Measurements from ENCODE around the gene IKZF3. TPM values are rescaled to one million over a fixed set of nuclear protein-coding genes. Genes with fewer than 3 reads are reported as not detected.
A peak's percentile ranks its signal among the peaks of the same experiment; 100 is the strongest.
"Not testable (repeated sequence)": the region's sequence is repeated elsewhere in the genome, so short reads cannot be mapped to it uniquely, and the experiment has no call there.

IKZF3 gene
- total RNA-seq, 1 donor from 2014 or later: not detected

DNA sequence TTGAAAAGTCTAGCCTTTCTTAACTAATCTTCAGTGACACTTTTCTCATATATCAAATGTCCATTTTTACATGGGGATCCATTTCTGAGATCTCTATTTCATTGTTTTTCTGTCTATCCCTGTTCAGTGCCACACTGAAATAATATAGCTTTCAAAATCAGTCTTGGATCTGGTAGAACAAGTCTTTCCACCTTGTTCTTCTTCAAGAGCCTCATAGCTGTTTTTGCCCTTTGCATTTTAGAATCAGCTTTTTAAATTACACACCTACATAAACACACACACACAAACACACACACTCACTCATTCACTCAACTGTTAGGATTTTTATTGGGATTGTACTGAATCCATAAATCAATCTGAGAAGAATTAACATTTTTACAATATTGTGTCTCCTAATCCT, 35.1 kb upstream of the IKZF3 start:
- no peak overlapping the region for H3K4me3 Mint-ChIP-seq (ENCODE audit: unreplicated experiment)
- TF ChIP-seq, protein P1, sequence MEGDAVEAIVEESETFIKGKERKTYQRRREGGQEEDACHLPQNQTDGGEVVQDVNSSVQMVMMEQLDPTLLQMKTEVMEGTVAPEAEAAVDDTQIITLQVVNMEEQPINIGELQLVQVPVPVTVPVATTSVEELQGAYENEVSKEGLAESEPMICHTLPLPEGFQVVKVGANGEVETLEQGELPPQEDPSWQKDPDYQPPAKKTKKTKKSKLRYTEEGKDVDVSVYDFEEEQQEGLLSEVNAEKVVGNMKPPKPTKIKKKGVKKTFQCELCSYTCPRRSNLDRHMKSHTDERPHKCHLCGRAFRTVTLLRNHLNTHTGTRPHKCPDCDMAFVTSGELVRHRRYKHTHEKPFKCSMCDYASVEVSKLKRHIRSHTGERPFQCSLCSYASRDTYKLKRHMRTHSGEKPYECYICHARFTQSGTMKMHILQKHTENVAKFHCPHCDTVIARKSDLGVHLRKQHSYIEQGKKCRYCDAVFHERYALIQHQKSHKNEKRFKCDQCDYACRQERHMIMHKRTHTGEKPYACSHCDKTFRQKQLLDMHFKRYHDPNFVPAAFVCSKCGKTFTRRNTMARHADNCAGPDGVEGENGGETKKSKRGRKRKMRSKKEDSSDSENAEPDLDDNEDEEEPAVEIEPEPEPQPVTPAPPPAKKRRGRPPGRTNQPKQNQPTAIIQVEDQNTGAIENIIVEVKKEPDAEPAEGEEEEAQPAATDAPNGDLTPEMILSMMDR (IDR thresholded peaks at IDR 0.05; ENCODE audit: unreplicated experiment): no peak
- H3K36me3 Mint-ChIP-seq (ENCODE audit: low read depth, unreplicated experiment): no peaks in the 10 kb centered on the region
- no peaks in the 10 kb centered on the region for H3K9me3 Mint-ChIP-seq (ENCODE audit: unreplicated experiment)
- H3K4me1 Mint-ChIP-seq (ENCODE audit: unreplicated experiment): peaks cover 9% of the 10 kb centered on the region
- H3K27ac Mint-ChIP-seq (ENCODE audit: unreplicated experiment): no peak overlapping the region
- no peaks in the 10 kb centered on the region for H3K27me3 Mint-ChIP-seq (ENCODE audit: unreplicated experiment)
- no peak for DNase-seq (ENCODE audit: low spot score)

DNA sequence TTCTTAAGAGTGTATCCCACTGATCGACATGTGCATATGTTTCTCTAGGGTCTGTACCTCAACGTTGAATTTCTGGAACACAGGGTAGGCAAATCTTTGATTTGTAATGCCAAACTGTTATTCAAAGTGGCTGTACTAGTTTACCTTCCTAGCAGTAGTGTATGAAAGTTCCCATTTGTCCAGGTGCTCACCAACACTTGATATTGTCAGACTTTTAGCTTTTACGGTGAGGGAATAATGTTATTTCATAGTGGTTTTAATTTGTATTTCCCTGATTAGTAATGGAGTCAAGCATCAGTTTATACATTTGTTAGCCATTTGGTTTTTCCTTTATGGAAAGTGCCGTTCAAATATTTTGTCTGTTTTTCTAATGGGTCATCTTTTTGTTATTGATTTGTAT, 34.0 kb upstream of the IKZF3 start:
- no peaks in the 10 kb centered on the region for H3K27me3 Mint-ChIP-seq (ENCODE audit: unreplicated experiment)

DNA sequence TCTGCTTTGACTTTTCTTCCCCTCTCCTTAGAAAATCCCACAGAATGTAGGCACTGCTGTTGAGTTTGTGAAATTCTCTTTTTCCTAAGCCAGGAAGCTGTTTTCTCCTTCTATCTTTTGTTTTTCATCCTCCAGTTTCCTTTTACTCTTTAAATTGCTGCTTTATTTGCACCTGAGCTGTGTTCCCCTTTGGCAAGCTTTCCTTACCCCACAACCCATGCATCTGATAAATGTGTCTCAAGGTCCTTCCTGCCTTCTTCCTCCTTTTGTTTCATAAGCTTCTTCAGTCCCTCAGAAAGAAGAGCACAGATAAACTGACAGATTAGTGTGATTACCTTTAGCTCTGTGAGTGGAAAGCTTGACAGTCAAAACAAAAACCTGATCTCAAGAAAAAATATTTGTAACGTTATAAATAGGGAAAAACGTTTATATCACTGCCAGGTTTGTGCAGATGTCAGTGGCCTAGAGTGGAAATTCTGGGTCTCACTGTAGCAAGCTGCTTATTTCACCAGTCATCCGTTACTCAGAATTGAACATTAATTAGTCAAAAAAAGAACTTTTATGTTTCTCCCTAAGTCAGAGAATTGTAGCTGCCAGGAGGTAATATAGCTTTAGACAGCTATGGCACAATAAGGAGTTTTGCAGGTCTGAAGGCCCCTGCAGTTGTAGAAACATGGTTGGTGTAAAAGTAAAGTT, 30.7 kb upstream of the IKZF3 start:
- Mint-ChIP-seq H3K27me3 (ENCODE audit: unreplicated experiment) (no peaks in the 10 kb centered on the region), H3K9me3 (ENCODE audit: unreplicated experiment) (no peaks in the 10 kb centered on the region), H3K4me1 (ENCODE audit: unreplicated experiment) (peaks cover 19% of the 10 kb centered on the region), H3K4me3 (ENCODE audit: unreplicated experiment) (peak overlapping the region; percentile 27), H3K36me3 (ENCODE audit: low read depth, unreplicated experiment) (no peaks in the 10 kb centered on the region), H3K27ac (ENCODE audit: unreplicated experiment) (peak overlapping the region; percentile 87)
- TF ChIP-seq, protein P1 (IDR thresholded peaks at IDR 0.05; ENCODE audit: unreplicated experiment): no peak
- no peak for DNase-seq (ENCODE audit: low spot score)

More for the DNA sequence above, 34.0 kb upstream of the IKZF3 start:
- no peak for DNase-seq (ENCODE audit: low spot score)
- Mint-ChIP-seq H3K27ac (ENCODE audit: unreplicated experiment) (no peak overlapping the region), H3K4me3 (ENCODE audit: unreplicated experiment) (no peak overlapping the region), H3K9me3 (ENCODE audit: unreplicated experiment) (no peaks in the 10 kb centered on the region), H3K4me1 (ENCODE audit: unreplicated experiment) (peaks cover 16% of the 10 kb centered on the region), H3K36me3 (ENCODE audit: low read depth, unreplicated experiment) (no peaks in the 10 kb centered on the region)
- TF ChIP-seq, protein P1 (IDR thresholded peaks at IDR 0.05; ENCODE audit: unreplicated experiment): no peak

DNA sequence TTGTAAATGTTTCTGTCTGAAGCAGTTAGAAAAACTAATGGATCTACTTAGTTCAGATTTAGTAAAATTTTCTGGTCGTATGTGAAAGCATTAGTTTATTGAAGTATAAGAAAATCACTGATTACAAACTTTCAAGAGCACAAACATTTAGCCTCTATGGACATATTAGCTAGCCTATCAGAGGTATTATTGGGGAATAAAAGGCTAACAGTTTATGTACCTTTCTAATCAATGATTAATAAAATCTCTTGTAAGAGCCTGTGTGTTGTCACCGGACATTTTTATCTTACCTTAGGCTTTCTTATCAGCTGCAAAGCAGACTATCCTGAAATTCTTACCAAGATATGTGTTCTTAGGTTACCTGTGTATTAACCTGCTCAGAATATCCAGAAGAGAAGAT, 25.1 kb upstream of the IKZF3 start:
- Mint-ChIP-seq H3K4me3 (ENCODE audit: unreplicated experiment) (no peak overlapping the region), H3K4me1 (ENCODE audit: unreplicated experiment) (peaks cover 10% of the 10 kb centered on the region), H3K9me3 (ENCODE audit: unreplicated experiment) (no peaks in the 10 kb centered on the region), H3K36me3 (ENCODE audit: low read depth, unreplicated experiment) (no peaks in the 10 kb centered on the region), H3K27me3 (ENCODE audit: unreplicated experiment) (no peaks in the 10 kb centered on the region), H3K27ac (ENCODE audit: unreplicated experiment) (no peak overlapping the region)
- TF ChIP-seq, protein P1 (IDR thresholded peaks at IDR 0.05; ENCODE audit: unreplicated experiment): no peak
- no peak for DNase-seq (ENCODE audit: low spot score)

DNA sequence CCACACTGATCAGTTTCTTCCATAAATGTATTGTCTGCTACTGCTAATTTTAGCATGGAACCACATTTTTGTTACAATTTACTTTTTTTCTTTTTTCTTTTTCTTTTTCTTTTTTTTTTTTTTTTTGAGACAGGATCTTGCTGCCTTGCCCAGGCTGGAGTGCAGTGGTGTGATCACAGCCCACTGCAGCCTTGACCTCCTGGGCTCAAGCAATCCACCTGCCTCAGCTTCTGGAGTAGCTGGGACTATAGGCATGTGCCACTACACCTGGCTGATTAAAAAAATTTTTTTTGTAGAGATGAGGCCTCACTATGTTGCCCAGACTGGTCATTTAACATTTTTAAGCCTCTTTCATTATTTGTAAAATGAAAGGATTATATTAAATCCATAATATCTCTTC, 23.0 kb upstream of the IKZF3 start:
- Mint-ChIP-seq H3K27ac (ENCODE audit: unreplicated experiment) (no peak overlapping the region), H3K9me3 (ENCODE audit: unreplicated experiment) (no peaks in the 10 kb centered on the region), H3K36me3 (ENCODE audit: low read depth, unreplicated experiment) (no peaks in the 10 kb centered on the region), H3K4me1 (ENCODE audit: unreplicated experiment) (no peaks in the 10 kb centered on the region), H3K4me3 (ENCODE audit: unreplicated experiment) (no peak overlapping the region), H3K27me3 (ENCODE audit: unreplicated experiment) (no peaks in the 10 kb centered on the region)
- TF ChIP-seq, protein P1 (IDR thresholded peaks at IDR 0.05; ENCODE audit: unreplicated experiment): no peak
- DNase-seq (ENCODE audit: low spot score): no peak

DNA sequence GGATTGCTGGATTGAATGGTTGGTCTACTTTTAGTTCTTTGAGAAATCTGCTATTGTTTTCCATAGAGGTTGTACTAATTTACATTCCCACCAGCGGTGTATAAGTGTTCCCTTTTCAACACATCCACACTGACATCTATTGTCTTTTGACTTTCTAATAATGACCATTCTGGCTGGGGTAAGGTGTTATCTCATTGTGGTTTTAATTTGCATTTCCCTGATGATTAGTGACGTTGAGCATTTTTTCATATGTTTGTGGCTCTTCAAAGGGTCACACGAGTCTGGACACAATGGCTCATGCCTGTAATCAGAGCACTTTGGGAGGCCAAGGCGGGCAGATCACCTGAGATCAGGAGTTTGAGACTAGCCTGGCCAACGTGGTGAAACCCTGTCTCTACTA, 22.0 kb upstream of the IKZF3 start:
- not testable (repeated sequence) for H3K36me3 Mint-ChIP-seq (ENCODE audit: low read depth, unreplicated experiment); H3K27ac Mint-ChIP-seq (ENCODE audit: unreplicated experiment); H3K4me3 Mint-ChIP-seq (ENCODE audit: unreplicated experiment); H3K9me3 Mint-ChIP-seq (ENCODE audit: unreplicated experiment); H3K4me1 Mint-ChIP-seq (ENCODE audit: unreplicated experiment); DNase-seq (ENCODE audit: low spot score); H3K27me3 Mint-ChIP-seq (ENCODE audit: unreplicated experiment)

Data from endothelial cell (in vitro differentiated cells).